Nephron progenitor cell (in vitro differentiated cells): Measurements from ENCODE around the gene SLCO3A1.
"Not testable (repeated sequence)": the region's sequence is repeated elsewhere in the genome, so short reads cannot be mapped to it uniquely, and the experiment has no call there.

Experiments used
- DNase-seq: peaks from one replicate; pipeline ENCODE4 v3.0.0; 2021
- H3K27ac Mint-ChIP-seq: 2 replicates; pipeline ENCODE4 v1.8.0; 2021; ENCODE audit warnings: mild to moderate bottlenecking, moderate library complexity, mixed read lengths
- H3K27me3 Mint-ChIP-seq: 2 replicates; pipeline ENCODE4 v1.8.0; 2021; ENCODE audit warnings: mild to moderate bottlenecking, low read depth, mixed read lengths; ENCODE audit not compliant: poor library complexity
- H3K36me3 Mint-ChIP-seq: 2 replicates; pipeline ENCODE4 v1.8.0; 2021; ENCODE audit warnings: low read depth, mixed read lengths
- H3K4me1 Mint-ChIP-seq: 2 replicates; pipeline ENCODE4 v1.8.0; 2021; ENCODE audit warnings: mixed read lengths
- H3K4me3 Mint-ChIP-seq: 2 replicates; pipeline ENCODE4 v1.8.0; 2021; ENCODE audit warnings: mild to moderate bottlenecking, moderate library complexity, mixed read lengths
- H3K9me3 Mint-ChIP-seq: 2 replicates; pipeline ENCODE4 v1.8.0; 2021; ENCODE audit warnings: mild to moderate bottlenecking, moderate library complexity, mixed read lengths
- CTCF ChIP-seq: fragments of 200-600 bp; sonication (generic); IDR thresholded peaks from 2 replicates; pipeline ENCODE4 v1.5.0; 2021; ENCODE audit warnings: antibody characterized with exemption

The SLCO3A1 gene

DNA sequence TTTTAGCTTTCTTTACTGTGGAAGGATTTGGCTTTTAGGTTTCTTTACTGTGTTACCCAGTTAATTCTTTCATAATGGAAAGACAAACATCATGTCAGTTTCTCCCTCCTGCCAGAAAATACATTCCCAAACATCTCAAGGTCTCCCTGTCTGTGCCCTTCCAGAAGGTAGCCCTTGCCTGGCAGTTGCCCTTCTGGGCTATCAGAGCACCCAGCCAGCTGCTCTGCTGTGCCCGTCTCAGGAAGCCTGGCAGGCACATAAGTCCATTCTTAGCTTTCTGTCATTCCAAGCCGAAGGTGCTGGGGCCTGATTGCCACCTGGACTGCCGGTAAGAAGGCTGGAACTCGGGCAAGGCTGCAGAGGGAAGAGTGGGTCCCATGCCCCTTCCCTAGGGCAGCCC lies 203.4 kb downstream of the SLCO3A1 start:
- H3K4me3 Mint-ChIP-seq, result no peak overlapping the region

DNA sequence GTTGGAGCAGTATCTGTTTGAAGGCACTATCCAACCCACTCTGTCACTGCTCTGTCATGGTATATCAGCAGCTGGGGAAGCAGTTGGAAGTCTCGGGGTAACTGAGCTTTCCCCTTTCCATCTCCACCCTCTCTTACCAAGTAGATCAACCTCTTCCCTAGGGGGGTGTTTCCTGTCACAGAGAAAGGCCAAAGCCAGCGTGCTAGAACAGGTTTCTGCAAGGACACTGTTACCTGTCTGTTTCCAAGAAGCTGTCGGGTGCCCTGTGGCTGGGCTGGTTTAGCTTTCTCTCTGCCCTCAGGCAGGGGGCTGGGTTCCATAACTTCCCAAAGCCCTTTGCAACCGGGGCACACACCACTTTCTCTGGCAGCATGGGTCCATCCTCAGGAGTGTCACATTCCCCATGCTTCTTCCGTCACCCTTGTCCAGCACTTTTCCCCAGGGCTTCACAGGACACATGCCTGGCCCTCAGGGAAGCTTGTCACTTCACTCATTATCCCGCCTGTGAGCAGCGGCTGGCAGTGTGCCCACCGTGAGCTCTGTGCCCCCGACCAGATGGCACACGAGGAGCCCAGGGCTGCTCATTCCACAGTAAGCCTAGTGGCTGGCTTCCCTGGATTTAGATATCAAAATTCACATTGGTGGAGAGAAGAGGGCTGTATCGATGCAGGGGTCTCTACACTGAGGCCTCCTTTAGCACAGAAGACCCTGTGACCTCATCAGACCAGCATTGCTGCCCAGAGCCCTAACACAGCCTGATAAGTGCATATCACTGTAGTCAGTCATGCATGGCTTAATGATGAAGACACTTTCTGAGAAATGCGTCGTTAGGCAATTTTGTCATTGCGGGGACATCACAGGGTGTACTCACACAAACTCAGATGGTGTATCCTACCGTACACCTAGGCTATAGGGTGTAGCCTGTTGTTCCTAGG lies 205.8 kb downstream of the SLCO3A1 start:
- H3K36me3 Mint-ChIP-seq, result no peaks in the 10 kb centered on the region
- H3K27me3 Mint-ChIP-seq, result peaks cover 27% of the 10 kb centered on the region
- no peaks in the 10 kb centered on the region for H3K9me3 Mint-ChIP-seq
- H3K4me1 Mint-ChIP-seq, result no peaks in the 10 kb centered on the region
- no peak overlapping the region for H3K4me3 Mint-ChIP-seq
- no peak overlapping the region for H3K27ac Mint-ChIP-seq
- no peak for DNase-seq
- TF ChIP-seq CTCF, result no peak

More for the DNA sequence above, 203.4 kb downstream of the SLCO3A1 start:
- H3K4me1 Mint-ChIP-seq, result no peaks in the 10 kb centered on the region
- H3K27me3 Mint-ChIP-seq, result peaks cover 26% of the 10 kb centered on the region
- H3K27ac Mint-ChIP-seq, result no peak overlapping the region
- H3K36me3 Mint-ChIP-seq, result no peaks in the 10 kb centered on the region
- TF ChIP-seq CTCF, result no peak
- DNase-seq, result no peak
- H3K9me3 Mint-ChIP-seq, result no peaks in the 10 kb centered on the region

- peaks cover 27% of the 10 kb centered on the region for H3K27me3 Mint-ChIP-seq
- not testable (repeated sequence) for H3K36me3 Mint-ChIP-seq, H3K9me3 Mint-ChIP-seq, H3K4me3 Mint-ChIP-seq, DNase-seq, H3K4me1 Mint-ChIP-seq, H3K27ac Mint-ChIP-seq
These were observed 206.4 kb downstream of the SLCO3A1 start for GRCh38 chr15:92059971-92060311.

DNA sequence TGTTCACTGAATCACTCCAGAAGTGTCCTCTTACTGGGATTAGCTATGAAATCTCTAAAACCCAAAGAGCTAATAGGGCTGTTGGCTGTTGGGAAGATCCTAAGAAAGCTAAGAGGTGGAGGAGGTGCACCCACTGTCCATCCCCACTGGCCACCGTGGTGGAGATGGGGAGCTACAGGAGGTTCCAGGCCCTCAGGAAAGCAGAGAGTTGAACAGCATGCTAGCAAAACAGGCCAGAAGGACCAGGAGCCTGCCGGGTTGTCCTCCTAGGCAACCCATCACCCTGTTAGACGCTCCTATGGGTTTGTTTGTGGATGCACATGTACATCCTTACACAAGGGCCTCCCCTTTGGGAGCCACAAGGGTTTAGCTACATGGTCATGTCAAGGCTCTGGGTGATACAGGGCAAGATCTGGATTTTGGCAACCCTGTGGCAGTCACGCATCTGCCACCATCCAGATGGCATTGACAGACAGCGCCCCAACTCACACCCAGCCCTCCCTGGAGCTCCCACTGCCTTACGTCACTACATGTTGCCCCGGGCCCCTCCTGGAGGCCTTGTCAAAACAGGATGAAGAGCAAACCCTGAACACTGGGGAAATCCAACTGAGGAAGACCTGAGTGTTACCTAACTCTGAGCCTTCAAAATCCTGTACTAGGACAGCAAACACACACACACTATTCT lies 208.1 kb downstream of the SLCO3A1 start:
- H3K27ac Mint-ChIP-seq, result no peak overlapping the region
- H3K36me3 Mint-ChIP-seq, result no peaks in the 10 kb centered on the region
- peaks cover 14% of the 10 kb centered on the region for H3K27me3 Mint-ChIP-seq

DNA sequence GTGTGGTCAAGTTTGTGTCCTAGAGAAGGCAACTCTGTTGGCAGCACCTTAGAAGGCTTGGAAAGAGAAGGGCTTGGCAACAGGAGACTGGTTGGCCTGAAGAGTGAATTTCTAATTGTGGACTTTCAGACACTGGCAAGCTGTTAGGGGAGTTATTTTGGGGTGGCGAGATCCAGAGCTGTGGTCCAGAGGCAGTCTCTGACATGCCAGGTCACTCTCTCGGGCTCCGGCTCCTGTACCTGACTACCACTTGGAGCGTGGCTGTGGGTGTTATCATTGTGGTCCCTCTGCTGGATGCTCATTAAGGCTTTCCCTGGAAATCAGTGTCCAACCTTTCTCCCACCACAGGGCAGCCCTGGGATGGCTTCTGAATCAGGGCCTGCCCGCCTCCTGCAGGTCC lies 209.0 kb downstream of the SLCO3A1 start:
- no peak for TF ChIP-seq CTCF
- no peak for DNase-seq
- Mint-ChIP-seq H3K4me3 (no peak overlapping the region), H3K27me3 (peaks cover 10% of the 10 kb centered on the region), H3K36me3 (no peaks in the 10 kb centered on the region), H3K9me3 (no peaks in the 10 kb centered on the region), H3K4me1 (no peaks in the 10 kb centered on the region), H3K27ac (peak overlapping the region; percentile 23)

More for the DNA sequence above, 208.1 kb downstream of the SLCO3A1 start:
- H3K4me3 Mint-ChIP-seq, result no peak overlapping the region
- no peaks in the 10 kb centered on the region for H3K4me1 Mint-ChIP-seq
- no peak for TF ChIP-seq CTCF
- no peaks in the 10 kb centered on the region for H3K9me3 Mint-ChIP-seq
- DNase-seq, result no peak

DNA sequence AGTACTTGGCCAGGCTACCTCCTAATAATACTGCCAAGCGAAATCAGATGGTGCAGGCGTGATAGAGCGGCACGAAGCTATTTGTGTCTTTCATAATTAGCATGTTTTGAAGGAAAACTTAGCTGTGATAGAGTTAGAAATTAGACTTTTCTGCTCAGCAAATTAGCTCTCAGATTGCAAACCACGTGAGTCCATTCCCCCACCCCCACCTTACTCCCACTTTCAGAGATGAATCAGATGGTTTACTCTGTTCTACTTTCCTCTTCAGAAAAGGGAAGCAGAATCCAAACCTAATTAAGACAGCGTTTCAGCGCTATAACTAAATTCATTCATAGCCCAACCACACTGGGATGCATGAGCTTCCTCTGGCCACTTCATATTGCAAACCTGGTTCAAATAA lies 214.6 kb downstream of the SLCO3A1 start:
- Mint-ChIP-seq H3K36me3 (no peaks in the 10 kb centered on the region), H3K4me1 (peaks cover 32% of the 10 kb centered on the region), H3K27me3 (peaks cover 27% of the 10 kb centered on the region), H3K9me3 (no peaks in the 10 kb centered on the region), H3K27ac (no peak overlapping the region), H3K4me3 (no peak overlapping the region)
- no peak for DNase-seq
- no peak for TF ChIP-seq CTCF
